Nucleus accumbens (tissue), 56 donors: ENCODE data around the gene PKD2L2.
"Not testable (repeated sequence)": the region's sequence is repeated elsewhere in the genome, so short reads cannot be mapped to it uniquely, and the experiment has no call there.

Experiments used
- DNase-seq, 56 donors: peaks; one replicate each; lab custom pipeline; 2025; lab: John Stamatoyannopoulos, UW

PKD2L2 gene

DNA sequence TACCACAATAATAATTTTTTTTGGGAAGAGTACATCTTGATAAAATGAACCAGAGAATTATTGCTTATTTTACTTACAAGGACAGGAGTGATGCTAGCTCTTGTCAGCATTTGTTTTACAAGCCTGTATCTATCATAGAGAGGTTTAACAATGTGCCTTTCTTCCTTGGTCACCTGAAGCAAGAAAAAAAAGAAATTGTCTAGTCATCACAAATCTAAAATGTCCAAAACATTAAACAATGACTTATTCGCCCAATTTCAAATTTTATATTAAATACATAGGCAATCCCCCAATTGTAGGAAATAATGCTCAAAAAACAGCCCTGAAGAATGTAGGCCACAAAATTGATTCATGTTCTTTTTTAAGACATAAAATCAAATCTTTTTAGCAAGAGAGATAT, 56.6 kb downstream of the PKD2L2 start:
- no peak for DNase-seq

DNA sequence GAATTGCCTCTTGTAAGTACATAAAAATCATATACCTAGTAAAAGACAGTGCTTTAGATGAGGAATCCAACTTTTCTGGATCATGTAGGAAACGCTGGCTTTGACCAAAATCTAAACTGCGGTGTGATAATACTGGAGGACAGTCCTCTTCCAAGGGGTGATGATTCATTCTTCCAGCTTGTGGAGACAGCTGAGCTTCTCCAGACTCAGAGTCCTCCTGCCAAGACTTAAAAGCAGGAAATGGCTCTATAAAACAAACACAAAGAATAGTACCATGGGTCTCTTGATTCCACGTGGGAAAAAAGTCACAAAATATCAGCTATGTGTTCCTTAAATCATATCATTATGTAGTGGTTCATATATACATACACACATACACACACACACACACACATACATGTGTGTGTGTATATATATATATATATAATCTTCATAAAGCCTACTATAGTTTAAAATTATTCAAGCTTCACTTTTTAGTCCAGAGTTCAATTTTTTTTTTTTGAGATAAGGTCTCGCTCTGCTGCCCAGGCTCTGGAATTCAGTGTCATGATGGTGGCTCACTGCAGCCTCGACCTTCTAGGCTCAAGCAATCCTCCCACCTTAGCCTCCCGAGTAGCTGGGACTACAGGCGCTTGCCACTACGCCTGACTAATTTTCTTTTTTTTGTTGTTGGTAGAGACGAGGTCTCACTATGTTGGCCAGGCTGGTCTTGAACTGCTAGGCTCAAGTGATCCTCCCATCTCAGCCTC, 65.0 kb downstream of the PKD2L2 start:
- no peak for DNase-seq

DNA sequence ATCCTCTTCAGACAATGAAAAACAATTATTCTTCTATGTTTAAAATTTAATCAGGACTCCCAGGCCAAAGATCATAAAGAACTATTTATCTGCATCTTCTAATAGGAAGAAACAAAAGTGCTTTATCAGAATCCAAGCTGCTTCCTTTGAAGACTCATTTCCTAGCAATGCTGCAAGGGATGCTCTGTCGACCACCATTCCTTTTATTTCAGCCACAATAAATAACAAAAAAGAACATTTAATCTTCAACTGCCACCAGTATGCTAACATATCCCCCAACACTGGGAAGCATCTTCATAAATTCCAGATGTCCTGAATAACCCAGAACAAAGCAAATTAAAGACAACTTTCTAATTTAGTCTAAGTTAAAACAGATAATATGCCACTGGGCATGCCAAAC, 68.7 kb downstream of the PKD2L2 start:
- DNase-seq: no peak

DNA sequence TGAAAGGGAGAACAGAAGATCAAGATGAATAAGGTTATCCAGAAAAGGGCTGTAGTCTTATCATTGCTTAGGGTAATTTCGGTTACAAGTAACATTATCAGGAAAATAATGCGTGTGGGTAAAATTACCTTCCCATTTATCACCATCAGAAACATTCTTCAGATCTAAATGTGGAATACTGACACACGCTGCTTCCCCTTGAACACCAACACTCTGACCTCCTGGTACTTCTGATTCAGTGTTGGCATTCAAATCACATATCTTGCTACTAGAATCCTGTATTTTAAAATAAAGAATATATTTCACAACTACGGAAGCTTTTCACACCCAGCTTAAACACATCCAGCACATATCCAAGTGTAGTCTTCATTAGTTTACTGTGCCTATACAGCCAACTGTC, 70.2 kb downstream of the PKD2L2 start:
- DNase-seq: no peak

DNA sequence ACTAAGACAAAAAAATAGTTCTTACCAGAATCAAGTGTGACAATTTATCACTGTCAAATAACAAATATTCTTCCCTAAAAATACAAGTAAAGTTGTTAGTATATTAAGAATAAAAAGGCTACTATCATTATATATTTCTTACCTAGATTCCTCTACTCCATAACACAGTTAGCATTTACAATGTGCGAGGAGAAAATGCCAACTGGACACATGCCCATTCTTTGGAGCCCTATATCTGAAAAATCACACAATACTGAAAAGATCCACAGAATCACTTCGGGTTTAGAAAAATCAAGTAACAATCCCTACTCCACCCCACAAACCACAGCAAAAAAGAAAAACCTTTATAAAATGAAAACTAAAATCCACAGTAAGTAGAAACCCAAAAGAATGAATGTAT, 70.9 kb downstream of the PKD2L2 start:
- no peak for DNase-seq

DNA sequence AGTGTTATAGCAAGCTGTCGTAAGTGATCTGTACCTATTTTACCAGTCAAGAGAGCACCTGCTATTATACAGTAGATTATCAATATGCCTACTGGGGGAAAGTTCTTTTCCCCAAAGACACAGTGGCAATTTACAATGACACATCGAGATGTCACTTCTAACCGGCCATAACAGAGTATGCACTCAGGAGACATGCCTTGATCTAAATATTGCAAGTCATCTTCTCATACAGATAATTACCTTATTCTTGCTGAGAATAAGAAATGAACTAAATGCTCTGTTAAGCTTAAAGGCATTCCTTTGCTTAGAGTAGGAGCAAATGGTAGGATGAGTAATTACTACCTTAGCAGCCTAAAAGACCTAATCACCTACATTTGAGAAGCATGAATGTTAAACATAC, 71.6 kb downstream of the PKD2L2 start:
- DNase-seq: no peak

DNA sequence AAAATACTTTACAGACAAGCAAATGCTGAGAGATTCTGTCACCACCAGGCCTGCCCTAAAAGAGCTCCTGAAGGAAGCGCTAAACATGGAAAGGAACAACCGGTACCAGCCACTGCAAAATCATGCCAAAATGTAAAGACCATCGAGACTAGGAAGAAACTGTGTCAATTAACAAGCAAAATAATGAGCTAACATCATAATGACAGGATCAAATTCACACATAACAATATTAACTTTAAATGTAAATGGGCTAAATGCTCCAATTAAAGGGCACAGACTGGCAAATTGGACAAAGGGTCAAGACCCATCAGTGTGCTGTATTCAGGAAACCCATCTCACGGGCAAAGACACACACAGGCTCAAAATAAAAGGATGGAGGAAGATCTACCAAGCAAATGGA, 81.1 kb downstream of the PKD2L2 start:
- not testable (repeated sequence) for DNase-seq

DNA sequence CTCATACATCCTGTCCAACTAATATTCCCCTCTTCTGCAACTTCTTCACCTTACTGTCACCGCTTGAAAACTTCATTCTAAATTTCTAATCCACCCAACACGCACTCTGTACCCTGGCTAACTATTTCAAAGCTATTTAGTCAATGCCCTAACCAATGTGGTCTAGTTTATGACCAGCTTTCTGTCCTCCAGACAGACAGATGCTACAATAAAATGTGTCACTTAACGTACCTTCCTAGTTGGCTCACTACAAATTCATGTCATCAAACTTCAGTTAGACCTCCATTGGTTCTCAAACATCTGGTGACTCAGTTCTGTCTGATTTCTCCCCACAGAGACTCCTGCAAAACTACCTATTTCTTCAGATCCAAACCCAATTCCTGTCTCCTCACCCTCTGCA, 86.0 kb downstream of the PKD2L2 start:
- DNase-seq: no peak

DNA sequence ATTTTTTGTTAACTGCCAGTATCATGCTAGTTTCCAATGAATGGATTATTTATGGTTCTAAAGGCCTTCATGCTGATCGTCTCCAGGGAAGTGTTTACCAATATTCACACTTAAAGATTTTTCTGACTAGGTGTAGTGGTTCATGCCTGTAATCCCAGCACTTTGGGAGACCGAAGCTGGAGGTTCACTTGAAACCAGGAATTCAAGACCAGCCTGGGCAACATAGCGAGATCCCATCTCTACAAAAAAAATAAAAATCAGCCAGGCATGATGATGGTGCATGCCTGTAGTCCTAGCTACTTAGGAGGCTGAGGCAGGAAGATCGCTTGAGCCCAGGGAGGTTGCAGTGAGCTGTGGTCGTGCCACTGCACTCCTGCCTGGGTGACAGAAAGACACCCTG, 100.2 kb downstream of the PKD2L2 start:
- no peak for DNase-seq
